Activated T-cell treated with anti-CD3 and anti-CD28 coated beads, Interleukin-2, amount 50 U/mL, for 24 hours (primary cell): ENCODE measurements around the gene ASCL5.
"Not testable (repeated sequence)": the region's sequence is repeated elsewhere in the genome, so short reads cannot be mapped to it uniquely, and the experiment has no call there.

ENCODE experiments used
- DNase-seq: peaks from one replicate; pipeline ENCODE4 v3.0.0-alpha.2; 2020
- H3K27ac Mint-ChIP-seq: 2 replicates; pipeline ENCODE4 v1.8.0; 2020; ENCODE audit warnings: mild to moderate bottlenecking, mixed read lengths
- H3K27me3 Mint-ChIP-seq: 2 replicates; pipeline ENCODE4 v1.8.0; 2020; ENCODE audit warnings: mixed read lengths
- H3K36me3 Mint-ChIP-seq: 2 replicates; pipeline ENCODE4 v1.8.0; 2020; ENCODE audit warnings: low read depth, mixed read lengths
- H3K4me1 Mint-ChIP-seq: 2 replicates; pipeline ENCODE4 v1.8.0; 2020; ENCODE audit warnings: low read depth, mixed read lengths
- H3K4me3 Mint-ChIP-seq: 2 replicates; pipeline ENCODE4 v1.8.0; 2020; ENCODE audit warnings: mild to moderate bottlenecking, moderate library complexity, mixed read lengths
- H3K9me3 Mint-ChIP-seq: 2 replicates; pipeline ENCODE4 v1.8.0; 2020; ENCODE audit warnings: mixed read lengths

ASCL5 gene

GRCh38 chr1:201163036-201163435 lies 36.1 kb upstream of the ASCL5 start:
- DNase-seq, H3K4me1 Mint-ChIP-seq, H3K27ac Mint-ChIP-seq, H3K36me3 Mint-ChIP-seq, H3K4me3 Mint-ChIP-seq, H3K9me3 Mint-ChIP-seq, H3K27me3 Mint-ChIP-seq: not testable (repeated sequence)

- H3K36me3 Mint-ChIP-seq: peaks cover 4% of the 10 kb centered on the region
- no peak overlapping the region for H3K27ac Mint-ChIP-seq
- no peak overlapping the region for H3K4me3 Mint-ChIP-seq
- H3K27me3 Mint-ChIP-seq: peaks cover 24% of the 10 kb centered on the region
- DNase-seq: no peak
- peaks cover 13% of the 10 kb centered on the region for H3K4me1 Mint-ChIP-seq
- H3K9me3 Mint-ChIP-seq: no peaks in the 10 kb centered on the region
Measured at GRCh38 chr1:201157949-201158348, 31.0 kb upstream of the ASCL5 start.

GRCh38 chr1:201156819-201157218 lies 29.8 kb upstream of the ASCL5 start:
- Mint-ChIP-seq H3K27me3 (peaks cover 24% of the 10 kb centered on the region), H3K4me1 (peaks cover 21% of the 10 kb centered on the region), H3K27ac (no peak overlapping the region), H3K4me3 (no peak overlapping the region), H3K36me3 (peaks cover 4% of the 10 kb centered on the region), H3K9me3 (no peaks in the 10 kb centered on the region)
- DNase-seq: no peak

GRCh38 chr1:201156346-201156745 lies 29.4 kb upstream of the ASCL5 start:
- no peak overlapping the region for H3K4me3 Mint-ChIP-seq
- no peaks in the 10 kb centered on the region for H3K9me3 Mint-ChIP-seq
- peaks cover 21% of the 10 kb centered on the region for H3K4me1 Mint-ChIP-seq
- H3K27ac Mint-ChIP-seq: no peak overlapping the region
- peaks cover 24% of the 10 kb centered on the region for H3K27me3 Mint-ChIP-seq
- no peak for DNase-seq
- H3K36me3 Mint-ChIP-seq: peaks cover 6% of the 10 kb centered on the region

GRCh38 chr1:201155354-201155753 lies 28.4 kb upstream of the ASCL5 start:
- DNase-seq: peak; percentile 17
- no peaks in the 10 kb centered on the region for H3K9me3 Mint-ChIP-seq
- H3K27ac Mint-ChIP-seq: no peak overlapping the region
- H3K27me3 Mint-ChIP-seq: peaks cover 21% of the 10 kb centered on the region
- no peak overlapping the region for H3K4me3 Mint-ChIP-seq
- H3K4me1 Mint-ChIP-seq: peaks cover 21% of the 10 kb centered on the region
- H3K36me3 Mint-ChIP-seq: peaks cover 12% of the 10 kb centered on the region

GRCh38 chr1:201154389-201155165 lies 27.6 kb upstream of the ASCL5 start, which contains the start of gene TMEM9:
TSS of gene TMEM9 (minus strand) at chr1:201154474. CDS start at chr1:201153923, 551 bp downstream.
- Mint-ChIP-seq H3K27ac (peak within 1 kb of the TSS; percentile 81), H3K27me3 (peaks cover 18% of the 10 kb centered on the region), H3K4me1 (peaks cover 21% of the 10 kb centered on the region), H3K4me3 (peak within 1 kb of the TSS; percentile 85), H3K9me3 (no peaks in the 10 kb centered on the region), H3K36me3 (peaks cover 12% of the 10 kb centered on the region)
- DNase-seq: peak; percentile 99

- no peak for DNase-seq
- H3K36me3 Mint-ChIP-seq: peaks cover 21% of the 10 kb centered on the region
- H3K9me3 Mint-ChIP-seq: no peaks in the 10 kb centered on the region
- peaks cover 21% of the 10 kb centered on the region for H3K4me1 Mint-ChIP-seq
- H3K27me3 Mint-ChIP-seq: peaks cover 18% of the 10 kb centered on the region
- H3K27ac Mint-ChIP-seq: peak overlapping the region; percentile 81
- peak overlapping the region; percentile 85 for H3K4me3 Mint-ChIP-seq
Measured at GRCh38 chr1:201153474-201154388, 26.7 kb upstream of the ASCL5 start.

GRCh38 chr1:201149400-201149799 lies 22.4 kb upstream of the ASCL5 start:
- no peak overlapping the region for H3K27ac Mint-ChIP-seq

GRCh38 chr1:201147396-201148015 lies 20.5 kb upstream of the ASCL5 start:
- no peaks in the 10 kb centered on the region for H3K27me3 Mint-ChIP-seq
- H3K9me3 Mint-ChIP-seq: no peaks in the 10 kb centered on the region
- H3K4me3 Mint-ChIP-seq: no peak overlapping the region
- peaks cover 65% of the 10 kb centered on the region for H3K36me3 Mint-ChIP-seq
- H3K27ac Mint-ChIP-seq: no peak overlapping the region
- peaks cover 3% of the 10 kb centered on the region for H3K4me1 Mint-ChIP-seq
- DNase-seq: no peak

More at GRCh38 chr1:201149400-201149799, 22.4 kb upstream of the ASCL5 start:
- peaks cover 50% of the 10 kb centered on the region for H3K36me3 Mint-ChIP-seq
- H3K4me3 Mint-ChIP-seq: no peak overlapping the region
- H3K27me3 Mint-ChIP-seq: no peaks in the 10 kb centered on the region
- DNase-seq: no peak
- no peaks in the 10 kb centered on the region for H3K9me3 Mint-ChIP-seq
- peaks cover 15% of the 10 kb centered on the region for H3K4me1 Mint-ChIP-seq

- Mint-ChIP-seq H3K36me3 (peaks cover 70% of the 10 kb centered on the region), H3K4me1 (no peaks in the 10 kb centered on the region), H3K27me3 (no peaks in the 10 kb centered on the region), H3K27ac (no peak overlapping the region), H3K9me3 (no peaks in the 10 kb centered on the region), H3K4me3 (no peak overlapping the region)
- no peak for DNase-seq
Measured at GRCh38 chr1:201146626-201147390, 19.8 kb upstream of the ASCL5 start.

- H3K27me3 Mint-ChIP-seq: no peaks in the 10 kb centered on the region
- peaks cover 69% of the 10 kb centered on the region for H3K36me3 Mint-ChIP-seq
- DNase-seq: peak; percentile 3
- H3K27ac Mint-ChIP-seq: no peak overlapping the region
- H3K9me3 Mint-ChIP-seq: no peaks in the 10 kb centered on the region
- no peaks in the 10 kb centered on the region for H3K4me1 Mint-ChIP-seq
- no peak overlapping the region for H3K4me3 Mint-ChIP-seq
Measured at GRCh38 chr1:201145816-201146215, 18.8 kb upstream of the ASCL5 start.

- Mint-ChIP-seq H3K27ac (no peak overlapping the region), H3K4me1 (no peaks in the 10 kb centered on the region), H3K9me3 (no peaks in the 10 kb centered on the region), H3K27me3 (no peaks in the 10 kb centered on the region), H3K4me3 (no peak overlapping the region), H3K36me3 (peaks cover 71% of the 10 kb centered on the region)
- DNase-seq: peak; percentile 1
Measured at GRCh38 chr1:201145132-201145531, 18.1 kb upstream of the ASCL5 start.

GRCh38 chr1:201144701-201145100 lies 17.7 kb upstream of the ASCL5 start:
- Mint-ChIP-seq H3K27me3 (no peaks in the 10 kb centered on the region), H3K36me3 (peaks cover 74% of the 10 kb centered on the region), H3K4me3 (no peak overlapping the region), H3K27ac (no peak overlapping the region), H3K4me1 (no peaks in the 10 kb centered on the region), H3K9me3 (no peaks in the 10 kb centered on the region)
- DNase-seq: peak; percentile 0
